ENCODE results near the gene PXK.

DNA sequence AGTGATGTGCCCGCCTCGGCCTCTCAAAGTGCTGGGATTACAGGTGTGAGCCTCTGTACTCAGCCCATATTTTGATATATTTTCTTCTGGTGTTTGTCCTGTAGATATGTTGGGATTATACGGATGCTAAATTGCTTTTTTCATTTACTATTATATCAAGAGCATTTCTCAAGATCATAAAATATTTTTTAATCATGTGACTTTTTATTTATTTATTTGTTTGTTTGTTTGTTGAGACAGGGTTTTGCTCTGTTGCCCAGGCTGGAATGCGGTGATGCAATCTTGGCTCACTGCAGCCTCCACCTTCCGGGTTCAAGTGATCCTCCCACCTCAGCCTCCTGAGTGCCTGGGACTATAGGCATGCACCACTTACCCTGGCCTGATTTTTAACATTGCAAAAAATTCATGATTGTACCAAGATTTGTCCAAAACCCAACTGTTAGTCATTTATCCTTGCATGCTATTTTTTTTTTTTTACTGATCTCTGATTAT lies 2.7 kb upstream of the PXK start:
- TF ChIP-seq, protein P1, sequence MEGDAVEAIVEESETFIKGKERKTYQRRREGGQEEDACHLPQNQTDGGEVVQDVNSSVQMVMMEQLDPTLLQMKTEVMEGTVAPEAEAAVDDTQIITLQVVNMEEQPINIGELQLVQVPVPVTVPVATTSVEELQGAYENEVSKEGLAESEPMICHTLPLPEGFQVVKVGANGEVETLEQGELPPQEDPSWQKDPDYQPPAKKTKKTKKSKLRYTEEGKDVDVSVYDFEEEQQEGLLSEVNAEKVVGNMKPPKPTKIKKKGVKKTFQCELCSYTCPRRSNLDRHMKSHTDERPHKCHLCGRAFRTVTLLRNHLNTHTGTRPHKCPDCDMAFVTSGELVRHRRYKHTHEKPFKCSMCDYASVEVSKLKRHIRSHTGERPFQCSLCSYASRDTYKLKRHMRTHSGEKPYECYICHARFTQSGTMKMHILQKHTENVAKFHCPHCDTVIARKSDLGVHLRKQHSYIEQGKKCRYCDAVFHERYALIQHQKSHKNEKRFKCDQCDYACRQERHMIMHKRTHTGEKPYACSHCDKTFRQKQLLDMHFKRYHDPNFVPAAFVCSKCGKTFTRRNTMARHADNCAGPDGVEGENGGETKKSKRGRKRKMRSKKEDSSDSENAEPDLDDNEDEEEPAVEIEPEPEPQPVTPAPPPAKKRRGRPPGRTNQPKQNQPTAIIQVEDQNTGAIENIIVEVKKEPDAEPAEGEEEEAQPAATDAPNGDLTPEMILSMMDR (IDR thresholded peaks at IDR 0.05), result no peak
- TF ChIP-seq POLR2A (IDR thresholded peaks at IDR 0.05), result no peak
